Right lobe of liver (tissue), 4 donors: ENCODE measurements around the gene FYN.

Source experiments
- POLR2A ChIP-seq: fragments of 450-650 bp; IDR thresholded peaks from one replicate; pipeline ENCODE4 v1.6.1; 2017; ENCODE audit warnings: antibody characterized with exemption, mild to moderate bottlenecking
- TF ChIP-seq, protein P1 (sequence below), 4 donors: fragments of 200-600 bp in 3 of 4; fragments of 450-650 bp in 1 of 4; IDR thresholded peaks; one replicate each; pipeline versions ENCODE4 v1.5.1 to v1.8.0; 2016 to 2022; ENCODE audit warnings: antibody characterized with exemption in 4 of 4, mild to moderate bottlenecking in 2 of 4
- donor health status: DM: no; HTN: no; CAD: no.
- donor health status: DM: no; HTN: no; CAD: no.
- donor health status: DM: no; HTN: yes; CAD: no.

DNA sequence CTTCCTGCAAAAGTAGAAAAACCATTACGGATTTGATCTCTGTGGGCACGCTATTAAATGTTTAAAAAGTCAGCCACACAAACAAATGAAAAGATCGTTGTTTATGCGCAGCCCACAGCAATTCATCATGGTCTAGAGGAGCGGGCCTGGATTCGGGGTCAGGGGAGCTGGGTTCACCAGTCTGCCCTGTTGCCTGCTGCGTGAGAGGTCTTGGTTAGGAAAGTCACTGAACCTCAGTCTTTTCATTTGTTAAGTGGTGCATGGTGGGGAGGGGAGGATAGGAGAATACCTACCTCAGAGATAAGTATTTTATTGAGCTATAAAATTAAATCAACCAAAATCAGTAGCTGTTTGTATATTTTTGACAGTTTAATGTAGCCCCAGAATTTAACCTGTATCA is 47.3 kb upstream of the FYN start:
- TF ChIP-seq, protein P1, sequence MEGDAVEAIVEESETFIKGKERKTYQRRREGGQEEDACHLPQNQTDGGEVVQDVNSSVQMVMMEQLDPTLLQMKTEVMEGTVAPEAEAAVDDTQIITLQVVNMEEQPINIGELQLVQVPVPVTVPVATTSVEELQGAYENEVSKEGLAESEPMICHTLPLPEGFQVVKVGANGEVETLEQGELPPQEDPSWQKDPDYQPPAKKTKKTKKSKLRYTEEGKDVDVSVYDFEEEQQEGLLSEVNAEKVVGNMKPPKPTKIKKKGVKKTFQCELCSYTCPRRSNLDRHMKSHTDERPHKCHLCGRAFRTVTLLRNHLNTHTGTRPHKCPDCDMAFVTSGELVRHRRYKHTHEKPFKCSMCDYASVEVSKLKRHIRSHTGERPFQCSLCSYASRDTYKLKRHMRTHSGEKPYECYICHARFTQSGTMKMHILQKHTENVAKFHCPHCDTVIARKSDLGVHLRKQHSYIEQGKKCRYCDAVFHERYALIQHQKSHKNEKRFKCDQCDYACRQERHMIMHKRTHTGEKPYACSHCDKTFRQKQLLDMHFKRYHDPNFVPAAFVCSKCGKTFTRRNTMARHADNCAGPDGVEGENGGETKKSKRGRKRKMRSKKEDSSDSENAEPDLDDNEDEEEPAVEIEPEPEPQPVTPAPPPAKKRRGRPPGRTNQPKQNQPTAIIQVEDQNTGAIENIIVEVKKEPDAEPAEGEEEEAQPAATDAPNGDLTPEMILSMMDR (IDR thresholded peaks at IDR 0.05) = no peak
- no peak for TF ChIP-seq POLR2A
